Measurements from ENCODE around the gene COX19. TPM values are rescaled to one million over a fixed set of nuclear protein-coding genes. Genes with fewer than 3 reads are reported as not detected.
A peak's percentile ranks its signal among the peaks of the same experiment; 100 is the strongest.

COX19 gene
- total RNA-seq, 1 experiment from 2014 or later: 14.4 TPM

DNA sequence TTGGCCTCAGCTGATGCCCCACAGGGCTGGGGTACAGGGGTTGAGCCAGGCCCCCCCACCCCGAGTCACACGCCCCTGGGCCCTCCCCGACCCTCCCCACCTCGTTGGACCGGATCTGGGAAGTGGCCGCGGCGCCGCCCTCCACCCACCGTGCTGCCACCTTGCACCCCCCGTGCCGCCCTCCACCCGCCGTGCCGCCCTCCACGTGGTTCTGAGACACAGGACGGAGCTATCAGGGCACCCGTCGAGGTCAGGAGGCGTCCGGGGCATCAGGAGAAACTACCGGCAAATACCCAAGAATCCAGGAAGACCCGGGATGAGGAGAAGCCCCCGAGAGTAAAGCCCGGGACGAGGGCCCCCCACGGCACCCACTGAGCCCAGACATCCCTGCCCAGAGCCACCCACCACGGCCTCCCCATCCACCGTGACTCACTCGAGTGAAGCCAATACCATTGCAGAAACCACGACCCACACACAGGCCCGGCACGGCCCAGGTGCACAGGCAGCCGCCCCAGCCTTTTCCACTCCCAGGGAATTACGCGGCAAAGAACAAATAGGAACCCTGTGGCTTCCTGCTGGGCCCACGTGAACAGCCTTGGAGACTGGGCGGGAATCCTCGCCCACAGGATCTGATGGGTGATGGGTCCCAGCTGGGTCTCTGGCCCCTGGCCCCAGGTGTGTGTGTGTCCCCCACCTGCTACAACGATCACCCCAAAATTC, 54.8 kb downstream of the COX19 start:
- no peaks in the 10 kb centered on the region for H3K27me3 ChIP-seq (ENCODE audit: control insufficient read depth, insufficient read depth, low read length)
- no peaks in the 10 kb centered on the region for H3K36me3 ChIP-seq (ENCODE audit: control insufficient read depth, insufficient read depth, low read length)
- DNase-seq (ENCODE audit: low read depth, low spot score): no peak
- TF ChIP-seq SIN3A (IDR thresholded peaks at IDR 0.05; ENCODE audit: borderline replicate concordance, insufficient read depth, low read depth, low read length): no peak
- TF ChIP-seq TCF7L2 (IDR thresholded peaks at IDR 0.05; ENCODE audit: low read depth, low read length): peak; percentile 57; the same call in 1 of the 2 replicates
- H3K9me3 ChIP-seq (ENCODE audit: control insufficient read depth, insufficient read depth, low read depth, low read length): no peaks in the 10 kb centered on the region
- BruUV-seq (replicated peaks): no TSS peak
- peaks cover 21% of the 10 kb centered on the region for H3K4me1 ChIP-seq (ENCODE audit: control insufficient read depth, insufficient read depth, low read length)
- H3K27ac ChIP-seq (ENCODE audit: low read length): no peak overlapping the region
- H3K4me3 ChIP-seq (ENCODE audit: low read depth in 2 of 2, low read length in 2 of 2): no peak overlapping the region
- POLR2A ChIA-PET: no interaction called here
- no peak for ATAC-seq
- intact Hi-C loops (cut with micrococcal nuclease; ENCODE audit: unreplicated experiment): no loop called here
- CTCF ChIA-PET: no interaction called here
- in situ Hi-C loops (cut with HindIII; ENCODE audit: low pct_unique_long_range_greater_than_20kb, low sequenced_read_pairs): no loop called here

DNA sequence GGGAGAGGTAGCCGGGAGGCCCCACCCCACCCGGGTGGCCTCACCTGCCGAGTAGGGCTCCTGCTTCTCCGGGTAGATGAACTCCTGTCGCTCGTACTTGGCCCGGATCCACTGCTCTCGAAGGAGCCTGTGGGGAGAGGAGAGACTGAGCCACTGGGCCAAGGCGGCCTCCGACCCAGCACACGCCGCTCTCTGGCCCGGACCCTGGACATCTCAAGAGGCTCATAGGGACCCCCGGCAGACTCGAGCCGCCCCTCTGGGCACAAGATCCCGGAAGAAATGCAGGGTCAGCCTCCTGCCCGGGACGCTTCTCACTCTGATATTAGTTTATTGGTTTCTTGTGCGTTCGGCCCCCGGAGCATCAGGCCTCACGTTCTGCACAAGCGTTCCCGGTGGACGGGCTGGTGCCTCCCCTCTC, 55.4 kb downstream of the COX19 start:
- no peak overlapping the region for H3K4me3 ChIP-seq (ENCODE audit: low read depth in 2 of 2, low read length in 2 of 2)
- POLR2A ChIA-PET: no interaction called here
- peaks cover 21% of the 10 kb centered on the region for H3K4me1 ChIP-seq (ENCODE audit: control insufficient read depth, insufficient read depth, low read length)
- no peaks in the 10 kb centered on the region for H3K27me3 ChIP-seq (ENCODE audit: control insufficient read depth, insufficient read depth, low read length)
- H3K9me3 ChIP-seq (ENCODE audit: control insufficient read depth, insufficient read depth, low read depth, low read length): no peaks in the 10 kb centered on the region
- DNase-seq (ENCODE audit: low read depth, low spot score) (no peak), ATAC-seq (no peak)
- CTCF ChIA-PET: no interaction called here
- TF ChIP-seq POLR2AphosphoS5 (IDR thresholded peaks at IDR 0.05; ENCODE audit: low read depth, low read length): no peak
- no peak for TF ChIP-seq TCF7L2 (IDR thresholded peaks at IDR 0.05; ENCODE audit: low read depth, low read length)
- TF ChIP-seq, protein P1, sequence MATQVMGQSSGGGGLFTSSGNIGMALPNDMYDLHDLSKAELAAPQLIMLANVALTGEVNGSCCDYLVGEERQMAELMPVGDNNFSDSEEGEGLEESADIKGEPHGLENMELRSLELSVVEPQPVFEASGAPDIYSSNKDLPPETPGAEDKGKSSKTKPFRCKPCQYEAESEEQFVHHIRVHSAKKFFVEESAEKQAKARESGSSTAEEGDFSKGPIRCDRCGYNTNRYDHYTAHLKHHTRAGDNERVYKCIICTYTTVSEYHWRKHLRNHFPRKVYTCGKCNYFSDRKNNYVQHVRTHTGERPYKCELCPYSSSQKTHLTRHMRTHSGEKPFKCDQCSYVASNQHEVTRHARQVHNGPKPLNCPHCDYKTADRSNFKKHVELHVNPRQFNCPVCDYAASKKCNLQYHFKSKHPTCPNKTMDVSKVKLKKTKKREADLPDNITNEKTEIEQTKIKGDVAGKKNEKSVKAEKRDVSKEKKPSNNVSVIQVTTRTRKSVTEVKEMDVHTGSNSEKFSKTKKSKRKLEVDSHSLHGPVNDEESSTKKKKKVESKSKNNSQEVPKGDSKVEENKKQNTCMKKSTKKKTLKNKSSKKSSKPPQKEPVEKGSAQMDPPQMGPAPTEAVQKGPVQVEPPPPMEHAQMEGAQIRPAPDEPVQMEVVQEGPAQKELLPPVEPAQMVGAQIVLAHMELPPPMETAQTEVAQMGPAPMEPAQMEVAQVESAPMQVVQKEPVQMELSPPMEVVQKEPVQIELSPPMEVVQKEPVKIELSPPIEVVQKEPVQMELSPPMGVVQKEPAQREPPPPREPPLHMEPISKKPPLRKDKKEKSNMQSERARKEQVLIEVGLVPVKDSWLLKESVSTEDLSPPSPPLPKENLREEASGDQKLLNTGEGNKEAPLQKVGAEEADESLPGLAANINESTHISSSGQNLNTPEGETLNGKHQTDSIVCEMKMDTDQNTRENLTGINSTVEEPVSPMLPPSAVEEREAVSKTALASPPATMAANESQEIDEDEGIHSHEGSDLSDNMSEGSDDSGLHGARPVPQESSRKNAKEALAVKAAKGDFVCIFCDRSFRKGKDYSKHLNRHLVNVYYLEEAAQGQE (IDR thresholded peaks at IDR 0.05; ENCODE audit: insufficient read depth in 1 of 2, low read depth in 2 of 2, low read length in 1 of 2): no peak
- no peak for TF ChIP-seq SIN3A (IDR thresholded peaks at IDR 0.05; ENCODE audit: borderline replicate concordance, insufficient read depth, low read depth, low read length)
- TF ChIP-seq, protein P2, sequence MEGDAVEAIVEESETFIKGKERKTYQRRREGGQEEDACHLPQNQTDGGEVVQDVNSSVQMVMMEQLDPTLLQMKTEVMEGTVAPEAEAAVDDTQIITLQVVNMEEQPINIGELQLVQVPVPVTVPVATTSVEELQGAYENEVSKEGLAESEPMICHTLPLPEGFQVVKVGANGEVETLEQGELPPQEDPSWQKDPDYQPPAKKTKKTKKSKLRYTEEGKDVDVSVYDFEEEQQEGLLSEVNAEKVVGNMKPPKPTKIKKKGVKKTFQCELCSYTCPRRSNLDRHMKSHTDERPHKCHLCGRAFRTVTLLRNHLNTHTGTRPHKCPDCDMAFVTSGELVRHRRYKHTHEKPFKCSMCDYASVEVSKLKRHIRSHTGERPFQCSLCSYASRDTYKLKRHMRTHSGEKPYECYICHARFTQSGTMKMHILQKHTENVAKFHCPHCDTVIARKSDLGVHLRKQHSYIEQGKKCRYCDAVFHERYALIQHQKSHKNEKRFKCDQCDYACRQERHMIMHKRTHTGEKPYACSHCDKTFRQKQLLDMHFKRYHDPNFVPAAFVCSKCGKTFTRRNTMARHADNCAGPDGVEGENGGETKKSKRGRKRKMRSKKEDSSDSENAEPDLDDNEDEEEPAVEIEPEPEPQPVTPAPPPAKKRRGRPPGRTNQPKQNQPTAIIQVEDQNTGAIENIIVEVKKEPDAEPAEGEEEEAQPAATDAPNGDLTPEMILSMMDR (IDR thresholded peaks at IDR 0.05): no peak
- in situ Hi-C loops (cut with HindIII; ENCODE audit: low pct_unique_long_range_greater_than_20kb, low sequenced_read_pairs) (no loop called here), intact Hi-C loops (cut with micrococcal nuclease; ENCODE audit: unreplicated experiment) (no loop called here)
- H3K36me3 ChIP-seq (ENCODE audit: control insufficient read depth, insufficient read depth, low read length): no peaks in the 10 kb centered on the region
- BruUV-seq (replicated peaks): no TSS peak
- H3K27ac ChIP-seq (ENCODE audit: low read length): no peak overlapping the region

DNA sequence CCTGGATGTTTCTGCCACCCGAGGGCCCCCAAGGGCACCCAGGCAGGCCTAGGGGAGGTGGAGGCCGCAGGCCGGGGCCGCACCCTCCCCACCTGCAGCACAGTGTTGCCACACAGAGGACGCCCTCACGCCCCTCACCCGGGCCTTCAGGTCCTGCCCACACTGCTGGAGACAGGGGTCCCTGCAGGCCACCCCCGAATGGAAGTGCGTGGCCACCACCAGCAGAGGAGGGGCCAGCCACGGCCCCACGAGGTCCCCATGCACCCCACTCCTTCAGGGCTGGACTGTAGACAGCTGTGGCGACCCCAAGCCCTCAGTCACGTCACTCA, 56.3 kb downstream of the COX19 start:
- intact Hi-C loops (cut with micrococcal nuclease; ENCODE audit: unreplicated experiment): no loop called here
- TF ChIP-seq POLR2AphosphoS5 (IDR thresholded peaks at IDR 0.05; ENCODE audit: low read depth, low read length): no peak
- TF ChIP-seq TCF7L2 (IDR thresholded peaks at IDR 0.05; ENCODE audit: low read depth, low read length): no peak
- TF ChIP-seq, protein P1 (IDR thresholded peaks at IDR 0.05; ENCODE audit: insufficient read depth in 1 of 2, low read depth in 2 of 2, low read length in 1 of 2): no peak
- TF ChIP-seq SIN3A (IDR thresholded peaks at IDR 0.05; ENCODE audit: borderline replicate concordance, insufficient read depth, low read depth, low read length): no peak
- TF ChIP-seq, protein P2 (IDR thresholded peaks at IDR 0.05): no peak
- DNase-seq (ENCODE audit: low read depth, low spot score) (no peak), ATAC-seq (no peak)
- no TSS peak for BruUV-seq (replicated peaks)
- Histone ChIP-seq H3K27me3 (ENCODE audit: control insufficient read depth, insufficient read depth, low read length) (no peaks in the 10 kb centered on the region), H3K27ac (ENCODE audit: low read length) (no peak overlapping the region), H3K4me1 (ENCODE audit: control insufficient read depth, insufficient read depth, low read length) (peaks cover 23% of the 10 kb centered on the region), H3K4me3 (ENCODE audit: low read depth in 2 of 2, low read length in 2 of 2) (no peak overlapping the region), H3K9me3 (ENCODE audit: control insufficient read depth, insufficient read depth, low read depth, low read length) (no peaks in the 10 kb centered on the region), H3K36me3 (ENCODE audit: control insufficient read depth, insufficient read depth, low read length) (no peaks in the 10 kb centered on the region)
- in situ Hi-C loops (cut with HindIII; ENCODE audit: low pct_unique_long_range_greater_than_20kb, low sequenced_read_pairs): no loop called here
- ChIA-PET CTCF (no interaction called here), POLR2A (no interaction called here)

All from Panc1 (cell line).